Measurements from ENCODE around the gene EPN1. TPM values are rescaled to one million over a fixed set of nuclear protein-coding genes. Genes with fewer than 3 reads are reported as not detected.

The EPN1 gene
- total RNA-seq, 2 experiments from 2014 or later: 39.0 to 40.5 TPM

GRCh38 chr19:55647732-55648584 lies 27.1 kb upstream of the EPN1 start, which contains the start of gene CCDC106:
CCDC106 (plus strand) TSS chr19:55648212; CDS start chr19:55649047, 835 bp downstream.
- H3K9me3 Mint-ChIP-seq: no peaks in the 10 kb centered on the region
- peak within 1 kb of the TSS; percentile 59 for H3K4me3 ChIP-seq (ENCODE audit: low read length)
- peak in 9 of 14 experiments; percentile 33 to 71 (median 43) for DNase-seq
- no peaks in the 10 kb centered on the region for H3K27me3 ChIP-seq (ENCODE audit: control insufficient read depth in 1 of 2, insufficient read depth in 2 of 2, low read length in 2 of 2)
- H3K4me1 Mint-ChIP-seq (ENCODE audit: low read depth): peaks cover 40% of the 10 kb centered on the region
- intact Hi-C loops (cut with DNase I, micrococcal nuclease): loop anchor here in 1 of 2 experiments (5.0 kb wide), 1 partner anchor 34 kb away; no protein-coding TSS in a partner anchor
- H3K27ac Mint-ChIP-seq: peak within 1 kb of the TSS; percentile 63
- no peaks in the 10 kb centered on the region for H3K27me3 Mint-ChIP-seq
- peaks cover 50% of the 10 kb centered on the region for H3K4me1 ChIP-seq (ENCODE audit: insufficient read depth, low read length)
- peak; percentile 19 for ATAC-seq (ENCODE audit: poor library complexity)
- H3K9me3 ChIP-seq (ENCODE audit: control insufficient read depth in 1 of 2, insufficient read depth in 1 of 2, low read length in 2 of 2): no peaks in the 10 kb centered on the region
- H3K4me3 Mint-ChIP-seq: peak within 1 kb of the TSS; percentile 88
- peak within 1 kb of the TSS in 1 of 2 donors; percentile 35 for H3K27ac ChIP-seq (ENCODE audit: low read depth in 1 of 2, low read length in 2 of 2)
- peaks cover 9% of the 10 kb centered on the region for H3K36me3 Mint-ChIP-seq (ENCODE audit: low read depth)
- peaks cover 12% of the 10 kb centered on the region for H3K36me3 ChIP-seq (ENCODE audit: insufficient read depth, low read length)
- TF ChIP-seq CTCF (IDR thresholded peaks at IDR 0.05): no peak
- POLR2A ChIA-PET: interaction anchor here (1.0 to 2.0 kb wide), 4 partner anchors 12 to 186 kb away, joined by 3 to 14 read pairs (median 6); partner anchors contain the start of gene ISOC2
- CTCF ChIA-PET: interaction anchor here (0.6 to 2.5 kb wide), 3 partner anchors 15 to 42 kb away, joined by 3 to 12 read pairs (median 4); partner anchors contain the start of gene ZNF865

GRCh38 chr19:55648585-55649267 lies 26.3 kb upstream of the EPN1 start:
- H3K36me3 Mint-ChIP-seq (ENCODE audit: low read depth): peaks cover 11% of the 10 kb centered on the region
- no peaks in the 10 kb centered on the region for H3K27me3 ChIP-seq (ENCODE audit: control insufficient read depth in 1 of 2, insufficient read depth in 2 of 2, low read length in 2 of 2)
- peaks cover 34% of the 10 kb centered on the region for H3K4me1 Mint-ChIP-seq (ENCODE audit: low read depth)
- no peak overlapping the region for H3K27ac Mint-ChIP-seq
- ChIA-PET POLR2A (interaction anchor here (0.9 to 2.0 kb wide), 2 partner anchors 9 to 15 kb away, joined by 3 to 14 read pairs; no protein-coding TSS in a partner anchor), CTCF (interaction anchor here (1.8 to 2.5 kb wide), 2 partner anchors 16 to 43 kb away, joined by 4 to 12 read pairs; partner anchors contain the start of gene ZNF865)
- peak overlapping the region; percentile 76 for H3K4me3 Mint-ChIP-seq
- no peaks in the 10 kb centered on the region for H3K9me3 Mint-ChIP-seq
- peaks cover 49% of the 10 kb centered on the region for H3K4me1 ChIP-seq (ENCODE audit: insufficient read depth, low read length)
- H3K27ac ChIP-seq (ENCODE audit: low read depth in 1 of 2, low read length in 2 of 2): no peak overlapping the region
- no peaks in the 10 kb centered on the region for H3K27me3 Mint-ChIP-seq
- no peaks in the 10 kb centered on the region for H3K9me3 ChIP-seq (ENCODE audit: control insufficient read depth in 1 of 2, insufficient read depth in 1 of 2, low read length in 2 of 2)
- H3K36me3 ChIP-seq (ENCODE audit: insufficient read depth, low read length): peaks cover 12% of the 10 kb centered on the region
- H3K4me3 ChIP-seq (ENCODE audit: low read length): peak overlapping the region; percentile 59
- DNase-seq: no peak
- intact Hi-C loops (cut with DNase I, micrococcal nuclease): loop anchor here in 1 of 2 experiments (5.0 kb wide), 1 partner anchor 34 kb away; no protein-coding TSS in a partner anchor
- no peak for ATAC-seq (ENCODE audit: poor library complexity)
- no peak for TF ChIP-seq CTCF (IDR thresholded peaks at IDR 0.05)

Data from CD4-positive, alpha-beta T cell (primary cell).